Metanephros (tissue), 2 donors: ENCODE data around the gene QPCTL. TPM values are rescaled to one million over a fixed set of nuclear protein-coding genes. Genes with fewer than 3 reads are reported as not detected.

Experiments used
- small RNA-seq: library from RNA; depleted of rRNA; stranded (forward); fragments of <200 nt; gene quantifications from one replicate; pipeline ENCODE3, GENCODE V24; 2014; ENCODE audit warnings: low replicate concordance
- total RNA-seq: library from RNA; depleted of rRNA; stranded (reverse); fragments of >200 nt; gene quantifications from one replicate; pipeline ENCODE4 v1.2.3, GENCODE V29; 2014

The QPCTL gene
- total RNA-seq = 6.9 TPM

GRCh38 chr19:45692187-45693105, at the start of gene QPCTL:
QPCTL (plus strand) TSS chr19:45692666; CDS start chr19:45692704, 38 bp downstream.

GRCh38 chr19:45667620-45668341, 24.7 kb upstream of the QPCTL start, which contains the start of gene GIPR:
GIPR (plus strand) TSS chr19:45668221; CDS start chr19:45669521, 1,300 bp downstream.

GRCh38 chr19:45691516-45692186, 815 bp upstream of the QPCTL start, which contains the start of gene SNRPD2:
SNRPD2 (minus strand) TSS chr19:45691953; CDS start chr19:45691888, 65 bp downstream.

GRCh38 chr19:45730368-45731288, 38.2 kb downstream of the QPCTL start, which contains the start of gene FBXO46:
FBXO46 (minus strand) TSS chr19:45730896; CDS start chr19:45713495, 17,401 bp downstream.

GRCh38 chr19:45733160-45733810, 40.8 kb downstream of the QPCTL start, which contains the start of gene MEIOSIN:
MEIOSIN (plus strand) TSS chr19:45733439; CDS start chr19:45735377, 1,938 bp downstream.

Small RNA genes within 50 kb of the gene (small RNA-seq; reads per million reads assigned to genes)
- gene MIR642A (not detected), gene RN7SL836P (0.07 reads per million)

Other genes with a start within 250 kb of the QPCTL start
- gene FOSB, start 224.7 kb upstream of the QPCTL start, total RNA-seq = 3.7 TPM
- 27.0 TPM for gene RTN2, start 195.6 kb upstream of the QPCTL start, total RNA-seq
- gene PPM1N, start 194.2 kb upstream of the QPCTL start, total RNA-seq = 0.76 TPM
- 121 TPM for gene VASP, start 185.2 kb upstream of the QPCTL start, total RNA-seq
- gene OPA3, start 107.9 kb upstream of the QPCTL start, total RNA-seq = 8.1 TPM
- 1.8 TPM for gene GPR4, start 90.5 kb upstream of the QPCTL start, total RNA-seq
- gene EML2, start 53.3 kb upstream of the QPCTL start, total RNA-seq = 26.5 TPM
- gene GIPR, start 24.4 kb upstream of the QPCTL start, total RNA-seq = 4.1 TPM
- 271 TPM for gene SNRPD2, start 713 bp upstream of the QPCTL start, total RNA-seq
- 13.3 TPM for gene FBXO46, start 38.2 kb downstream of the QPCTL start, total RNA-seq
- not detected for gene MEIOSIN, start 40.8 kb downstream of the QPCTL start, total RNA-seq
- 24.2 TPM for gene SIX5, start 76.6 kb downstream of the QPCTL start, total RNA-seq
- 53.2 TPM for gene DMPK, start 89.8 kb downstream of the QPCTL start, total RNA-seq
- gene DMWD, start 100.2 kb downstream of the QPCTL start, total RNA-seq = 54.0 TPM
- 0.18 TPM for gene RSPH6A, start 122.6 kb downstream of the QPCTL start, total RNA-seq
- gene SYMPK, start 170.5 kb downstream of the QPCTL start, total RNA-seq = 43.7 TPM
- gene FOXA3, start 171.7 kb downstream of the QPCTL start, total RNA-seq = 1.3 TPM
- gene IRF2BP1, start 193.5 kb downstream of the QPCTL start, total RNA-seq = 42.9 TPM
- 3.8 TPM for gene MYPOP, start 209.9 kb downstream of the QPCTL start, total RNA-seq
- not detected for gene NANOS2, start 222.1 kb downstream of the QPCTL start, total RNA-seq